ENCODE data around the gene EFNA5.

EFNA5 gene

GRCh38 chr5:107418071-107418470 lies 252.7 kb downstream of the EFNA5 start:
- no peak for DNase-seq (ENCODE audit: low read depth, low spot score)
- in situ Hi-C loops (cut with HindIII; ENCODE audit: low sequenced_read_pairs) = no loop called here
- no peak overlapping the region for H3K4me3 ChIP-seq (ENCODE audit: low read depth, low read length)
- no peak for TF ChIP-seq CTCF (IDR thresholded peaks at IDR 0.05; ENCODE audit: low read depth, low read length)

- no peak for DNase-seq (ENCODE audit: low read depth, low spot score)
- no peak overlapping the region for H3K4me3 ChIP-seq (ENCODE audit: low read depth, low read length)
- no peak for TF ChIP-seq CTCF (IDR thresholded peaks at IDR 0.05; ENCODE audit: low read depth, low read length)
- in situ Hi-C loops (cut with HindIII; ENCODE audit: low sequenced_read_pairs) = no loop called here
Observed at GRCh38 chr5:107415762-107416161, 255.0 kb downstream of the EFNA5 start.

- no peak for DNase-seq (ENCODE audit: low read depth, low spot score)
- TF ChIP-seq CTCF (IDR thresholded peaks at IDR 0.05; ENCODE audit: low read depth, low read length) = no peak
- in situ Hi-C loops (cut with HindIII; ENCODE audit: low sequenced_read_pairs) = no loop called here
- no peak overlapping the region for H3K4me3 ChIP-seq (ENCODE audit: low read depth, low read length)
Observed at GRCh38 chr5:107414802-107415201, 255.9 kb downstream of the EFNA5 start.

- TF ChIP-seq CTCF (IDR thresholded peaks at IDR 0.05; ENCODE audit: low read depth, low read length) = no peak
- H3K4me3 ChIP-seq (ENCODE audit: low read depth, low read length) = no peak overlapping the region
- no peak for DNase-seq (ENCODE audit: low read depth, low spot score)
- in situ Hi-C loops (cut with HindIII; ENCODE audit: low sequenced_read_pairs) = no loop called here
Observed at GRCh38 chr5:107413754-107414153, 257.0 kb downstream of the EFNA5 start.

GRCh38 chr5:107408564-107408963 lies 262.2 kb downstream of the EFNA5 start:
- no peak for DNase-seq (ENCODE audit: low read depth, low spot score)
- in situ Hi-C loops (cut with HindIII; ENCODE audit: low sequenced_read_pairs) = no loop called here
- no peak for TF ChIP-seq CTCF (IDR thresholded peaks at IDR 0.05; ENCODE audit: low read depth, low read length)

GRCh38 chr5:107407713-107408298 lies 262.9 kb downstream of the EFNA5 start:
- DNase-seq (ENCODE audit: low read depth, low spot score) = no peak
- in situ Hi-C loops (cut with HindIII; ENCODE audit: low sequenced_read_pairs) = no loop called here
- H3K4me3 ChIP-seq (ENCODE audit: low read depth, low read length) = no peak overlapping the region
- TF ChIP-seq CTCF (IDR thresholded peaks at IDR 0.05; ENCODE audit: low read depth, low read length) = no peak

More at GRCh38 chr5:107408564-107408963, 262.2 kb downstream of the EFNA5 start:
- H3K4me3 ChIP-seq (ENCODE audit: low read depth, low read length) = no peak overlapping the region
